DND-41 (cell line): ENCODE results near the gene BAG1.

Source experiments
- ATAC-seq: fragments of 200-7000 bp; cut with Tn5 transposase; 3 replicates; pipeline ENCODE4 v1.9.1; 2021; ENCODE audit warnings: low read depth; ENCODE audit not compliant: insufficient read depth
- DNase-seq: peaks from one replicate; pipeline ENCODE4 v3.0.0-alpha.2; 2020
- H2AFZ ChIP-seq: 2 replicates; pipeline ENCODE4 v1.6.0; 2012; ENCODE audit warnings: low read depth, low read length
- H3K27ac ChIP-seq: 2 replicates; pipeline ENCODE4 v1.5.1; 2012; ENCODE audit warnings: low read length, inconsistent platforms
- H3K27me3 ChIP-seq: fragments of 200-600 bp; sonication (generic); 2 replicates; pipeline ENCODE4 v1.6.0; 2012; ENCODE audit warnings: low read length, mild to moderate bottlenecking, inconsistent platforms; ENCODE audit not compliant: insufficient read depth, poor library complexity
- H3K36me3 ChIP-seq: 2 replicates; pipeline ENCODE4 v1.5.1; 2012; ENCODE audit warnings: low read length, inconsistent platforms; ENCODE audit not compliant: insufficient read depth
- H3K4me1 ChIP-seq: 2 replicates; pipeline ENCODE4 v1.5.1; 2012; ENCODE audit warnings: mild to moderate bottlenecking, low read length; ENCODE audit not compliant: insufficient read depth
- H3K4me2 ChIP-seq: 2 replicates; pipeline ENCODE4 v1.6.0; 2012; ENCODE audit warnings: mild to moderate bottlenecking, moderate library complexity, low read length, inconsistent platforms; ENCODE audit not compliant: insufficient read depth
- H3K4me3 ChIP-seq, 2 experiments: fragments of 200-600 bp in 1 of 2; shearing (Covaris generic) in 1 of 2; 2 replicates each; pipeline ENCODE4 v1.5.1; 2012 to 2016; ENCODE audit warnings: inconsistent platforms in 2 of 2, low read length in 2 of 2, mild to moderate bottlenecking in 2 of 2, low read depth in 1 of 2, moderate library complexity in 1 of 2
- H3K79me2 ChIP-seq: 2 replicates; pipeline ENCODE4 v1.6.0; 2012; ENCODE audit warnings: low read length, inconsistent platforms; ENCODE audit not compliant: insufficient read depth
- H3K9ac ChIP-seq: 2 replicates; pipeline ENCODE4 v1.6.0; 2012; ENCODE audit warnings: low read depth, mild to moderate bottlenecking, inconsistent platforms, low read length, moderate library complexity
- H3K9me3 ChIP-seq: 2 replicates; pipeline ENCODE4 v1.5.1; 2012; ENCODE audit warnings: low read length, moderate library complexity, mild to moderate bottlenecking, inconsistent platforms; ENCODE audit not compliant: insufficient read depth, severe bottlenecking
- H4K20me1 ChIP-seq: 2 replicates; pipeline ENCODE4 v1.6.0; 2012; ENCODE audit warnings: low read length; ENCODE audit not compliant: insufficient read depth
- CTCF ChIP-seq: IDR thresholded peaks from 2 replicates; pipeline ENCODE4 v1.5.1; 2012; ENCODE audit warnings: borderline replicate concordance, low read length, moderate library complexity, mild to moderate bottlenecking; ENCODE audit not compliant: poor library complexity, severe bottlenecking; ENCODE audit errors: extremely low read depth
- EZH2 ChIP-seq: IDR thresholded peaks from 3 replicates; pipeline ENCODE4 v1.6.1; 2012; ENCODE audit warnings: borderline replicate concordance, low read depth, mild to moderate bottlenecking, moderate library complexity, low read length, inconsistent platforms; ENCODE audit not compliant: severe bottlenecking

BAG1 gene

GRCh38 chr9:33272061-33272460, 7.6 kb upstream of the BAG1 start:
- Histone ChIP-seq H3K4me2 (no peak overlapping the region), H4K20me1 (no peaks in the 10 kb centered on the region), H3K4me1 (peaks cover 5% of the 10 kb centered on the region; the same call in 1 of the 2 replicates), H3K4me3 (no peak overlapping the region), H3K27ac (no peak overlapping the region), H3K79me2 (peaks cover 7% of the 10 kb centered on the region), H3K9me3 (no peaks in the 10 kb centered on the region), H3K27me3 (no peaks in the 10 kb centered on the region), H3K9ac (no peak overlapping the region), H3K36me3 (peaks cover 71% of the 10 kb centered on the region), H2AFZ (no peak overlapping the region)
- ATAC-seq (no peak), DNase-seq (no peak)
- TF ChIP-seq EZH2 (no peak), CTCF (no peak)

GRCh38 chr9:33270146-33270545, 5.6 kb upstream of the BAG1 start:
- no peak overlapping the region for H2AFZ ChIP-seq
- H3K9me3 ChIP-seq = no peaks in the 10 kb centered on the region
- no peak overlapping the region for H3K4me3 ChIP-seq
- H3K79me2 ChIP-seq = peaks cover 24% of the 10 kb centered on the region
- no peak overlapping the region for H3K4me2 ChIP-seq
- H3K9ac ChIP-seq = no peak overlapping the region
- no peak overlapping the region for H3K27ac ChIP-seq
- peaks cover 66% of the 10 kb centered on the region for H3K36me3 ChIP-seq
- H4K20me1 ChIP-seq = no peaks in the 10 kb centered on the region
- TF ChIP-seq EZH2 (no peak), CTCF (no peak)
- ATAC-seq (no peak), DNase-seq (no peak)
- peaks cover 24% of the 10 kb centered on the region for H3K4me1 ChIP-seq
- H3K27me3 ChIP-seq = no peaks in the 10 kb centered on the region

GRCh38 chr9:33267151-33267767, 2.8 kb upstream of the BAG1 start:
- H3K4me2 ChIP-seq = peak overlapping the region; percentile 99; the same call in 1 of the 2 replicates

More at GRCh38 chr9:33267151-33267767, 2.8 kb upstream of the BAG1 start:
- H3K79me2 ChIP-seq = peaks cover 46% of the 10 kb centered on the region
- peaks cover 56% of the 10 kb centered on the region for H3K36me3 ChIP-seq
- TF ChIP-seq CTCF (no peak), EZH2 (no peak)
- ATAC-seq (no peak), DNase-seq (no peak)
- H2AFZ ChIP-seq = no peak overlapping the region
- H4K20me1 ChIP-seq = peaks cover 2% of the 10 kb centered on the region; the same call in 1 of the 2 replicates
- no peaks in the 10 kb centered on the region for H3K9me3 ChIP-seq
- H3K4me3 ChIP-seq = no peak overlapping the region
- peaks cover 36% of the 10 kb centered on the region for H3K4me1 ChIP-seq
- no peaks in the 10 kb centered on the region for H3K27me3 ChIP-seq
- H3K9ac ChIP-seq = no peak overlapping the region
- H3K27ac ChIP-seq = no peak overlapping the region; the same call in 1 of the 2 replicates
